ENCODE results near the gene ABR.
A peak's percentile ranks its signal among the peaks of the same experiment; 100 is the strongest.
"Not testable (repeated sequence)": the region's sequence is repeated elsewhere in the genome, so short reads cannot be mapped to it uniquely, and the experiment has no call there.

ABR gene

DNA sequence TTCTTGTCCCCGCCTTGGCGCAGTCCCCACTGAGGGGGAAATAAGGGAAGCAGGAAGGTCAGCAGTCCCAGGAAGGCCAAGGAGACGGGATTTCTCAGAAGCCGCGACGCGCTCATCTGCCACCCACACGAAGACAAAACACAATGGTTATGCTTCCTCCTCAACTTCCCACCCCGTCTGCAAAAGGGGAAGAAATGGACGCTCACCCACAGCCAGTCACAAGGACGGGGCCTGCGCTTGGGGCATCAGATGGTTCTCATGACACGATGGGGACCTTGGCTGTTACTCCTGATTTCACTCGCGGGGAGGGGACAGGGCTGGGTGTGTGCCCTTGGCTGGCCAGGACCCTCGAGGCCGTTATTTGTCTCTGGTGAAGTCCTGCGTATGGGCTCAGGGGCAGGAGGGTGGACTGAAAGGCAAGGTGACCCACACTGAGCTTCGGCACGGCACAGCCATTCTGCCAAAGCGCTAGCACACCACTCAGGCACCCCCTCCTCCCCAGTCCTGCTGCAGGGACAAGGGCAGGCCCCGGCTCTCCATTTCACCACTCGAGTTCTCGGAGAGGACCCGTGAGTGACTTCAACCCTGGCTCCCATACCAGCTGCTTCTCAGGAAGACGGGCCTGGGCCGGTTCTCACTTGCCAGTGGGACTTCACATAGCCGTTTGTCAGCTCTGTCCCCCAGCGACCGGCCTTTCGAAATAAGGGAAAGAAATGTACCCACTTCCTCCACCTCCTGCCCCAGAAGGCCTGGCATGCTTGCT is 84.5 kb downstream of the ABR start:
- no peak for DNase-seq (ENCODE audit: low read depth, low spot score)

DNA sequence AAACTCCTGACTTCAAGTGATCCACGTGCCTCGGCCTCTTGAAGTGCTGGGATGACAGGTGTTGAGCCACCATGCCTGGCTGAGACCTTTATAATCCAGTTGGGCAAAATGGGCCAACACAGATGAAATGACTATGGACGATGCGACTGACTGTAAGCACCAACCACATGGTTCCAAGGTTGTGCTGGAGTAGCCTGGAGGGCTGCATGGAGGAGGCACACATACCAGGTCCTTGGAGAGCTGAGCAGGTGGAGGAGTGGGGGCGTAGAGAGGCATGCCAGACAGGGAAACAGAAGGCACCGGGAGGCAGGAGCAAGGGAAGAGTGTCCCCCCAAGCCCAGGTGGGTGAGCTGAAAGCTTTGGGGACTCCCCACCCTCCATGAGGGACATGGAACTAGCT is 85.2 kb downstream of the ABR start:
- no peak for DNase-seq (ENCODE audit: low read depth, low spot score)

DNA sequence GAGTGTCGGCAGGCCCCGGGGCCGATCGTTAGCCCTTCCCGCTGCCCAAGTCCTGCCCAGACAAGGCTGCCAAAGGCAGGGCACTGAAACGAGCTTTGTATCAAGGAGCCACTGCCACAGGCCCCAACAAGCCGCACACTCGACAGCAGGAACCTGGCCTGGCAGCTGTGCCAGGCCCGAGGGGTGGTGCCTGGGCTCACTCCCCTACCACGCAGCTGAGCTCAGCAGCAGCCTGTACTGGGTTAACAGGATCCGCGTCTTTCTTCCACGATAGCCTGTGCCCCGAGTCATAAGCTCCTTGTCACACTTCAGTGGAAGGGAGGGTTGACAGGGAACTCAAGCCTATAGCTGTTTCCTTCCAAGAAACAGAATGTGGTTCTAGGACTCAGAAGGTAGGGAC is 87.9 kb downstream of the ABR start:
- no peak for DNase-seq (ENCODE audit: low read depth, low spot score)

DNA sequence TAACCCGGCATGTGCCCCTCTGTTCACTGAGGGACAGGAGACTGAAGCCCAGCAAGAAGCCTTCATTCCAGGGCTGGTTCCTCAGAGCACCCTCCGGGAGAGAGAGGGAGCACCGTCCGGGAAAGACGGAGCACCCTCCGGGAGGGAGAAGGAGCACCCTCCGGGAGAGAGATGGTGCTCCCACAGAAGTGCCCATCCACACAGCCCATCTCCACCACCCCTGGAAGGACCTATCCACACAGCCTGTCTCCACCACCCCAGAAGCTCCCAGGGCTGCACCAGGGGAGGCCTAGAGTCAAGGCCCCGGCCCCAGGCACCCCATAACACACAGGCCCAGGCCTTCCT is 88.6 kb downstream of the ABR start:
- no peak for DNase-seq (ENCODE audit: low read depth, low spot score)

DNA sequence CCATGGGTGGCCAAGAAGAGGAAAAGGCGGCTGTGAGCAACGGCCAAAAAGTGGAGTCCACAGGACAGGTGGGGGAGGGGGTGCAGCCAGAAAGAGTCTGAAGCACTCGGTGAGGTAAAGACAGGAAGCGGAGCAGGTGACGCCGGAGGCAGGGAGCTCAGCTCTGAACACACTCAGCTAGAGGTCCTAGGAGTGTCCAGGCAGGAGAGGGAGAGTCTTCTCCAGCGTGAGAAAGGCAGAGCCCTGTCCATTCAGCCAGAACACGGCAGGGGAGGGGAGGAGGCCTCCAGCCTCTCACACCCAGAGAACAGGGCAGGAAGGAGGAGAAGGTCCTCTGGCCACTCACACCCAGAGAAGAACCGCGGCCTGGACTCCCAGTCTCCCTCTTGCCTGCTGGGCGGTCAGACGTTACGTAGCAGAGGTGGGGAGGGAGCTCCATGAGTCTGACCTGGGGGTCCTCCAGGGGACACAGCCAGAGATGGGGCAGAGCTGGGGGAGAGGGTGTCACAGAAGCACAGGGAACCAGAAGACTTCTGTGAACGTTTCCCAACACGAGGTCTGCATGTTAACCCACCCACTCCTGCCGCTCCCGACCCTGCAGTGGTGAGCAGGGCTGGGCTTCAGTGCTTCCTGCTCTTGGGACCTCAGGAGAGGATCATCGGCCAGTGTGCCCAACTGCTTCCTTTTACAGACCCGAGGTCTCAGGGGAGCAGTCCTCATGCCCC is 89.2 kb downstream of the ABR start:
- no peak for DNase-seq (ENCODE audit: low read depth, low spot score)

DNA sequence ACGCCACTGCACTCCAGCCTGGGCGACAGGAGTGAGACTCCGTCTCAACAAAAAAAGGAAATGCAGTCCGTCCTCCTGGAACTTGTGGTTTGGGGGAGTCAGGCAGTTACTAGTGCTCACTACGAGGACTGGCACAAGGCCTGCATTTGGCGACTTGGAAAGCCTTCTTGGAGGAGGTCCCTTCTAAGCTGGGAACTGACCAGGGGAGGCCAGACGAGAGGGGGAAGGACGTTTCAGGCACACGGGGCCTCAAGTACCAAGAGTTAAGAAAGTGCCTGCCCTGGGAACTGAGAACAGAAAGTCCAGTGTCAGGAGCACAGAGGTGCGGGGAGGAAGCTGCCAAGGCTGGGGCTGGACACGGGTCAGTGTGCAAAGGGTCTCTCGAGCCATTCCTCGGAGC is 89.9 kb downstream of the ABR start:
- DNase-seq (ENCODE audit: low read depth, low spot score): peak; percentile 74

DNA sequence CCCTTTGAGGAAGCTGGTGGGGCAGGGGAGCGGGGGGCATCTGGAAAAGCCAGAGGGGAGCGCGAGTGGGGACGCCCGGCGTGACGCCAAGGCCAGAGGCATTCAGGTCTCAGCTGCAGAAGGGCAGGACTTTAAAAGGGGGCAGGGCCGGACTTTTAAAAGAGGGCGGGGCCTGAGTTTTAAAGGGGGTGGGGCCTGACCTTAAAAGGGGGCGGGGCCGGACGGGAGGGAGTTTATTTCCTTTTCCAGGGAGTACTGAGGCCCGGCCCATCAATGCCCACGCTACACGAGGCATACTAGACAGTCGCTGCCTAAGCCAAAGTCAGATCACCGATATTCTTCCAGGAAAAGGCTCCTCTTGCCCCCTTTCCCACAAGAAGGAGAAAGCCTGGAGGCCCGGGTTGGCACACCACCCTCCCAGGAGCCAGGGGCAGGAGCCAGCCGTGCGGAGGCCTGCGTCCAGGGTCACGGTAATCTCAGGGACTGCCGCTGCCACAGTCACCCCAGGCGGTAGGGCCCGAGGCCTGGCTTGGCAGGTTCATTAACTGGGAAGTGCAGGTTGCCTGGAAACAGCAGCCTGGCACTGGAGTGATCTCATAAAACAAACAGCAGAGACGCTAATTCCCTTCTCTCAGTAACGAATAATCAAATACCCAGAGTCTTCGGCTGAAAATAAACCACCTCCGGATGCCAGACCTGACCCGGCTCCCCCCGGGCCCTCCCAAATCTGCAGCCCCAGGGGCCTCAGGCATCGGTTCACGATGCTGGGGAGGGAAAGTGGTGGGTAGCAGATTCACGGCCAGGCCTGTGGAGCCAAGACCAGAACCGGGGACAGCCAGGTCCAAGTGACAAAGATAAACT is 92.2 kb downstream of the ABR start:
- DNase-seq (ENCODE audit: low read depth, low spot score): peak; percentile 88

DNA sequence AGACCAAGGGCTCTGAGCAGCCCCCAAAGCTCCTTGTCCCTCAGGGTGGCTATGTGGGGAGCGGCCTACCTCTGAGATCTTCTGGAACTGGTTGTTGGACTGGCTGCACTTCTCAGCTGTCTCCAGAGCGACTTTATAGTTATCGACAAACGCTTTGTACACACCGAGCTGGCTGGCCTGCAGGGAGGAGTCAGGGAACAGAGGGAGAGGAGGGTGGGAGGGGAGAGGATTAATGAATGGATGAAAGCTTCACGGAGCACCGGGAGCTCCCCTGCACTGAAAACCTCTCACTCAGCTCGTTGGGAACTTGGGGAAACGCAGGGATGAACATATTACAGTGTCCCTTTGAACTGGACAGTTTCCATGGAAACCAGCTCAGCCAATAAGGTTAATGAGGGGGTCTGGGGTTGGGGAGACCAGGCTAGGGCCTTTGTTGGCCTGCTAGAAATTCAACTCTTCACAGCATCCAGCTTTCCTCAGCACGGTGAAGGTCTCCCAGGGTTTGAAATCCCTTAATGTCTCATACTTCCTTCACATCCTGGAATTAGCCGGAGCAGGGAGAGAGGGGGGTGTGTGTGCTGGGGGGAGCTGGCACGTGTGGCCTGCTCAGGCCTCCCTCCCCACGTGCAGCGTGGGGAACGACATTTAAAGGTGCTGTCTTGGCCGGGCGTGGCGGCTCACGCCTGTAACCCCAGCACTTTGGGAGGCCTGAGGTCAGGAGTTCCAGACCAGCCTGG is 96.2 kb downstream of the ABR start:
- DNase-seq (ENCODE audit: low read depth, low spot score): peak; percentile 60

DNA sequence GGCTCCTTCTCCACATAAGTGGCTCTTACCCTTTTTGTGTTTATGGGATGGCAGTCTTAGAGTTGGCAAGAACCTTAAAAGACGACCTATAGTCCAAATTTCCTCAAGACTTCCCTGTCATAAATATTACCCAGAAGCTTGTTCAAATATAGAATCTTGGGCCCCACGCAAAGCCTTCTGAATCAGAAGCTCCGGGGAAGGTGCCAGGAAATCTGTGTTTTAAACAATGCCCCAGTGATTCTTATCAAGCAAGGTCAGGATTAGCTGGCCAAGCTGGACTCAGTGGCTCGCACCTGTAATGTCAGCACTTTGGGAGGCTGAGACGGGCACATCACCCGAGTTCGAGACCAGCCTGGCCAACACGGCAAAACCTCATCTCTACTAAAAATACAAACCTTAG is 97.2 kb downstream of the ABR start:
- peak; percentile 44 for DNase-seq (ENCODE audit: low read depth, low spot score)

DNA sequence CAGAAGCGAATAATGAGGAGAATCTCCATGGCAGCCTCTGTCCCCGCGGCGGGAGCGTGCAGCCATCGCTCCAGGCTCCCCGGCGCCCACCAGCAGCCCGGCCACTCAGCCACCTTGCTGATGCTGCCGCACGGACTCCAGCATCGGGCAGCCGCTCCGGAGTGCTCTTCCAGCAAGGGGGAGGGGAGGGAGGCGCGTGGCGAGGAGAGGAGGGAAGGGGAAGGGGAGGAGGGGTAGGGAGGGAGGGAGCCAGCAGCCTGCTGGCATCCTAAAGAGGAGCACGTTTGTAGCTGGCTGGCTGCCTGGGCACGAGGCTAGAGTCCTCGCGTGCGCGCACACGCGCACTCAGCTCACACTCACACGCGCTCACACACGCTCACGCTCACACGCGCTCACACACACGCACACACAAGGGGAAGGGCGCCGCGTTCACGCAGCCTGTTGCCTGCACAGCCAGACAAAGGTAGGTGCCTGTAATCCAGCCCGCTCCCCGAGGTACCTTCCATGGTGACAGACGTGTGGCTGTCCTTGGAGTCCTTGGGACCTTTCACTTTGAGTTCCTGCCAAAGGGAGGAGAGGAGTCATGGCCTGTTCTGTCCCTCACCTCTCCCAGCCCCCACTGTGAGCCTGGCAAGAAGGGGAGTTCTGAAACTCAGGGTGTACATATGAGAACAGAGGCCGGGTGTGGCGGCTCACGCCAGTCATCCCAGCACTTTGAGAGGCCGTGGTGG is 100.8 kb downstream of the ABR start:
- peak; percentile 68 for DNase-seq (ENCODE audit: low read depth, low spot score)

DNA sequence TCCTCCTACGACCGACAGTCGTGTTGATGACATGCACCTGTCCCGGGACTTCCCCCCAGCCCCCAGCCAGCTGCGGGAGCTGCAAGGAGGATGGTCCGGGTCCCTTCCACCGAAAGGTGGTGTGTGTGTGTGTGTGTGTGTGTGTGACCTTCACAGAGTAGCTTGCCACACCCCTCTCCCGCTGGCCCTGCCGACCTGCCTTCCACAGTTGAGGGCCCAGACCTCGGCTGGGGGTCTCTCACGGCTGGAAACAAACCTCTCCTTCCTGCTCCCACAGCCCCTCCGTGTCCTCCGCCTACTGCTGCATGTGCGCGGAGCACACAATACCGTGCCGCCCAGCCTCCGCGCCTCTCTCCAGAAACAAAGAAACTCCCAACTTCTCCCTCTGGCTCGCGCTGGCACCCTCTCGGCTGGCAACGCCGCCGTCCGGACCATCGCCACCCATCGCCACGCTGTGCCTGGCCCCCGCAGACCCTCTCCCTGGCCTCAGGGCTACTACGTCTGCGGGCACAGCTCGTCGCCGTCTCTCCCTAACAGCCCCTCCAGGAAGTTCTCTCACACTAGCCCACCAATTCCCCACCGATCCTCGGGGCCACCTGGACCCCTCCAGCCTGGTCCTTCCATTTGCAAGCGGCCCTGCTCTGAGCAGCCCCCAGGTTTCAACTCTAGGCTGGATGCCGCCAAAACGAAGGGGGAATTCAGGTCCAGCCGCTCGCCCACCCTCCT is 101.6 kb downstream of the ABR start:
- peak; percentile 43 for DNase-seq (ENCODE audit: low read depth, low spot score)

DNA sequence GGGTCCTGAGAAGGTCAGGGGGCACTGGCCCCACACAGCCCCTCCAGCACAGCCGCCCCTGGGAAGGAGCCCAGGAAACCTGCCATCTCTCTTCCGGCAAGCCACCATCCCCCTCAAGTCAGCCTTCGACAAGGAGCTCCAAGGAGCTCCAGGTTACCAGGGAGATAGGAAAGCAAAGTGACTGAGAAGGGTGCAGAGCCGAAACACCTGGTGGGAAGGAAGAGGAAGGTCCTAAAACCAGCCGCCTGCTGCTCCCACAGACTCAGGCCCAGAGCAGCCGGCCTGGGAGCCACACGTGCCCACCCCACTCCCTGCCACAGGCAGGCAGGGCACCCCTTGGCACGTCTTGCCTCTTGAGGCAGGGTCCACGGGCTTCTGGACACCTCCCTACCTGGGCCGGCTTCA is 102.2 kb downstream of the ABR start:
- DNase-seq (ENCODE audit: low read depth, low spot score): no peak

DNA sequence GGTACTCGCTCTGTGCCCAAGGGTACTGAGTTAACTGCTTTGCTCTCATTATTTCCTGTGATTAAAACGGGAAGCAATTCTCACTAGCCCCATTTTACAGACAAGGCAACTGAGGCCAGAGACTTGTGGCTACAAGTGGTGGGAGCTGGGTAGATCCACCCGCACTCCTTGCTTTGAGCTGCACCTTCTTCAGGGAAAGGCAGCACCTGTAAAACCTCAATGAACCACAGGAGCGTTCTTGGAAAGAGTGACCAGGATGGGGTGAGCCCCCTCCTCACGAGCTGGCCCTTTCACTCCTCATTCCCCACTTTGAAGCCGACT is 102.8 kb downstream of the ABR start:
- no peak for DNase-seq (ENCODE audit: low read depth, low spot score)

DNA sequence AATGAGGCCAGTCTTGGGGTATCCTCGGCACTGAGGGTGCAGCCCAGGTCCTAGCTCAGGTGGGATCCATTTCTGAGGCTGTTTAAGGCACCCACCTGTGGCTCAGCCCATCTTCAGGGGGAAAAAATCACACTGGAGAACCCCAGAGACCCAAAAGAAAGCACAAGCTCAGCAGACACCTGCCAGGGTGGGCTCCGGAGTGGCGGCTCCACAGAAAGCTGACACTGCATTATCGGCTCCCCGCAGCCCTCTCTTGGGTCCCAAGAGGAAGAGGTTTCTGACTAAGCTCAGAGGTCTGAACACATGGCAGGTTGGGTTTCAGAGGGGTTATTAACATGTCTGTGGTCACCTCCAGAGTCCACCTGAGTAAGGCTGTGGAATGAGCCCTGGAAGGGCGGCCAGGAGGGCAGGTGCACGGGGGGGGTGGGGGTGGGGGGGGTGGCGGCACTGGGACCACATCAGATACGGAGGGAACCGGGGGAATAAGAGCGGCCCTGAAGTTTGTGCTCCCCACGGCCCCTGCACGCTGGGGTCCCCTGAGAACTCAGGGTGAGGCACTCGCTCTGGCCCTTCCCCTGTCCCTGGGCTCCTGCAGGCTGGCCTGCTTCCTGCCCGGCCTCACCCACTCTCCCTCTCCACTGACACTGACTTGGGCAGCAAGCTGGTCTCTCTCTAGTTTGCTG is 103.3 kb downstream of the ABR start:
- DNase-seq (ENCODE audit: low read depth, low spot score): no peak

DNA sequence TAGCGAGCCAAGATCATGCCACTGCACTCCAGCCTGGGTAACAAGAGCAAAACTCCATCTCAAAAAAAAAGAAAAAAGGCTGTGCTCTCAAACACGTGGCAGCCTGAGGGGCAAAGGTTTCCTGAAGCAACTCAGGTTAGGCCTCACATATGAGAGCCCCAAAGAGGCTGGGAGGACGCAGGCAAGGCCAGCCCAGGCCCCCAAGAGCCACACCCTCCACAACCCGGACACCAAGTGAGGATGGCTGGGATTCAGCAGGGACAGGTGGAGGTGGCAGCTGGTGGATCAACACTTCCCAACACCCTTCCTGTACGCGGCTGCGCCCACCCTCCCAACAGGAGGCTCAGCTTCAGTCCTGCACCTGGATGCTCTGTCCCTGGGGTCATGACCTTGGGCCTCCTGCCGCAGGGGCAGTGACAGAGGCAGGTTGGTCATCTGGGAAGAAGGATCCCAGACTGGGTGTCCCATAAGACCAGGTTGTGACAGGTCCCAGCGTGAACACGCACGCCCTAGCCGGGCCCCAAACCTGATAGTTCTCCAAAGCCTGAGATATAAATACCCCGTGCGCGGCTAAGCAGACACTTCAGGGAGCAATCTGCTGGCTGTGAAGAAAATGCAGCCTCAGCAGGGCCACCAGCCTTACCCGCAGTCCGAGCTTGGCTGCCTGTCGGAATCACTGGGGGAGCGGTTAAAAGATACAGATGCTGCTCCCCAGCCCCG is 104.7 kb downstream of the ABR start:
- no peak for DNase-seq (ENCODE audit: low read depth, low spot score)

DNA sequence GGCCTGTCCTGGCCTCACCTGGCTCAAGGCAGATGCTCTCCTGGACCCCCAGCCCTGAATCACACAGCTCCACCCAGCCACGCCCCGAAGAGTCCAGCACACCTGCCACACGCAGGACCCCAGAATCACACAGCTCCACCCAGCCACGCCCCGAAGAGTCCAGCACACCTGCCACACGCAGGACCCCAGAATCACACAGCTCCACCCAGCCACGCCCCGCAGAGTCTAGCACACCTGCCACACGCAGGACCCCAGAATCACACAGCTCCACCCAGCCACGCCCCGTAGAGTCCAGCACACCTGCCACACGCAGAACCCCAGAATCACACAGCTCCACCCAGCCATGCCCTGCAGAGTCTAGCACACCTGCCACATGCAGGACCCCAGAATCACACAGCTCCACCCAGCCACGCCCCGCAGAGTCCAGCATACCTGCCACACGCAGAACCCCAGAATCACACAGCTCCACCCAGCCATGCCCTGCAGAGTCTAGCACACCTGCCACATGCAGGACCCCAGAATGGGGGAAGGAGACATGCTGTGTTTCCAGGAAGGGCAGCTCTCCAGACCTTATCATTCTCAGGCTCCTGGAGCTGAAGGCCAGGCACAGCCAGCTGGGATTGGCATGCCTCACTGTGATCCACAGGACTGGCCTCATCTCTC is 105.7 kb downstream of the ABR start:
- not testable (repeated sequence) for DNase-seq (ENCODE audit: low read depth, low spot score)

DNA sequence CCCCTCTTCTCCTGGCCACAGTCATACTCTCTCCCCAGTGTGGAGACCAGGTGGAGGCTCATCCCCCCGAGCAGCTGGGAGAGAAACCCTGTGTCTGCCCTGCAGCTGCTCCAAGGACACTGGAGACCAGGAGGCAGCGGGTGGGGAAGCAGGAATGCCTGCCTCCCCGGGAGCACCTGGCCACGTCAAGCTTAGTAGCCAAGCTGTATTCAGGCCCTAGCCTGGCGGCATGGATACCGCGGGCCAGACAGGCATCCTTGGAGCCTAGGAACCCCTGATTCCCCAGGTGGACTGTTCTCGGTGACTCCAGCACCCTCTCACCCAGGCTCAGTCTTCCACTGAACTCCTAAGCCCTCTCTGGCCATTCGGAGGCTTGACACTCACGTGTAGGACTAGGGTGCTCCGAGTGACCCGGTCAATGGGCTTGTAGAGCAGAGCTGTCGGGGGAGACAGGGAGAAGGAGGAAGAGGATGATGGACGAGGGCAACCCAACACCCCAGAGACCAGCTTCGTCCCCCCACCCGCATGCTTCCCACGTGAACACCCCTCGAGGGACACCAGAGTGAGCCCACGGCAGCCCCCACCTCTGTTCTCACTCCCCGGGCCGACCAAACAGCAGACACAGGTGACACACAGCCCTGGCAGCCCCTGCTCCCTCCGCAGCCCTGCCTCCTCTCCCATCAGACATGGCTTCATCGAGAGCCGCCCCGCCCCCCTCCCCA is 106.4 kb downstream of the ABR start:
- DNase-seq (ENCODE audit: low read depth, low spot score): no peak

DNA sequence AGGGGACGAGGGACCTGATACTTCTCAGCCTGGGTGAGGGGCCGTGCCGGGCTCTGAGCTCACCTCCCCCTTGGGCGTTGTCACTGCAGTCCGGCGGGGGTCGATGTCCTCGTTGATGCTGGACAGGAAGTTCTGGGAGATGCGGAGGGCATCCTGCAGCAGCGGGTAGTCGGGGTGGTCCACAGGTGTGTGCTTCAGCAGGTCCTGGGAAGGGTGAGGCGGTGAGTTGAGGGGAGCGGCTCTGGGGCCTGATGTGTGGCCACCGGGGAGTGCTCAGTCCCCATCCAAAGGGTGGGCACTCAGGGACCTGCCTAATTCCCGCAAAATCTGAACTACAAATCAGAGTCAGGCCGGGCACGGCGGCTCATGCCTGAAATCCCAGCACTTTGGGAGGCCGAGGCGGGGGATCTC is 107.2 kb downstream of the ABR start:
- DNase-seq (ENCODE audit: low read depth, low spot score): no peak

All from astrocyte of the hippocampus (primary cell).